ENCODE measurements around the gene CEP112. TPM values are rescaled to one million over a fixed set of nuclear protein-coding genes. Genes with fewer than 3 reads are reported as not detected.

Gene CEP112
- polyA plus RNA-seq, 1 experiment, result 5.7 TPM

DNA sequence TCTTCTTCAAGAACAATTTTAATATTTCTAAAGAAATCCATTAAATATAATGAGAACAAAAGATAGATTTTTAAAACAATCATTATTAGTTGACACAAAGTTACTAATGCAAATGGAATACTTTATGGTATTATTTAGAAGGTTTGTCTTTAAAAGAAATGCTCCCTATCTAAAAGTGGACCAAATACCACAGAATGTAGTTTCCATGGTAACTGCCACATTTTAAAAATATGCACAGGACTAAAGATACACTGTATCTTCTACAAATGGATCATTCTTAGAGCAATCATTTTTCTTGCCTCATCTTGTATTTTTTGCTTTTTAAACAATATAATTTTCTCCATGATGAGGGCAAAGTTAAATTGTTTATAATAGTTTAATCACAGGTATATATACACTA is 296.0 kb downstream of the CEP112 start:
- ChIA-PET POLR2A (no interaction called here), CTCF (no interaction called here)
- Histone ChIP-seq H3K27me3 (ENCODE audit: control insufficient read depth, insufficient read depth, low read length) (no peaks in the 10 kb centered on the region), H3K4me3 (ENCODE audit: low read depth, low read length) (no peak overlapping the region), H3K9me3 (ENCODE audit: control insufficient read depth, insufficient read depth, low read length) (no peaks in the 10 kb centered on the region), H3K27ac (ENCODE audit: low read depth, low read length) (no peak overlapping the region)
- TF ChIP-seq, protein P1, sequence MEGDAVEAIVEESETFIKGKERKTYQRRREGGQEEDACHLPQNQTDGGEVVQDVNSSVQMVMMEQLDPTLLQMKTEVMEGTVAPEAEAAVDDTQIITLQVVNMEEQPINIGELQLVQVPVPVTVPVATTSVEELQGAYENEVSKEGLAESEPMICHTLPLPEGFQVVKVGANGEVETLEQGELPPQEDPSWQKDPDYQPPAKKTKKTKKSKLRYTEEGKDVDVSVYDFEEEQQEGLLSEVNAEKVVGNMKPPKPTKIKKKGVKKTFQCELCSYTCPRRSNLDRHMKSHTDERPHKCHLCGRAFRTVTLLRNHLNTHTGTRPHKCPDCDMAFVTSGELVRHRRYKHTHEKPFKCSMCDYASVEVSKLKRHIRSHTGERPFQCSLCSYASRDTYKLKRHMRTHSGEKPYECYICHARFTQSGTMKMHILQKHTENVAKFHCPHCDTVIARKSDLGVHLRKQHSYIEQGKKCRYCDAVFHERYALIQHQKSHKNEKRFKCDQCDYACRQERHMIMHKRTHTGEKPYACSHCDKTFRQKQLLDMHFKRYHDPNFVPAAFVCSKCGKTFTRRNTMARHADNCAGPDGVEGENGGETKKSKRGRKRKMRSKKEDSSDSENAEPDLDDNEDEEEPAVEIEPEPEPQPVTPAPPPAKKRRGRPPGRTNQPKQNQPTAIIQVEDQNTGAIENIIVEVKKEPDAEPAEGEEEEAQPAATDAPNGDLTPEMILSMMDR (IDR thresholded peaks at IDR 0.05; ENCODE audit: low read depth, low read length), result no peak
- DNase-seq (ENCODE audit: low read depth, low spot score), result no peak

DNA sequence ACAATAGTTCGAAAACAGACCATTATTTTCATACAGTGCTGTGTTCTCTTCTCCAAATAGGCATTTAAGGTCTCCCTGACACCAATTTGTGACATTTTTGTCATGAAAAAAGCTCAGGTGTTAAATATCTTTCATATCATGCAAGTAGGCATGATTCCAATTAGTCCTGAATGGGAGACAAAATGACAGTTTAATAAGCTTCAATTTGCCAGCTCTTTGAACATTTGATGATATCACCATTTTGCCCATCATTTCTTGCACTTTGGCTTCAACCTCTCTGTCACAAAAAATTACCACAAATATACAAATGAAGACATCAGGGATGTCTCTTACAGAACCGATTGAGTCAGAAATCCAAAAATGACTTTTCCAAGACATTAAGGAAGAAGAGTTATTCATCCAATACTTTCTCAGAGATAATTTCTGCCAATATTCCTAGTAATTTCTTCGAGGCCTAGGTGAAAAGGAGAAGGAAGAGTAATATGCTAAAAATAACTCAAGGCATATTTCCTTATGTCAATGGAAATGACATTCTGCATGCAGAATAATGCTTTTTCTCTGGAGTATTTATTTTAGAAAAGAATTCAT is 298.1 kb downstream of the CEP112 start:
- Histone ChIP-seq H3K27ac (ENCODE audit: low read depth, low read length) (no peak overlapping the region), H3K4me3 (ENCODE audit: low read depth, low read length) (no peak overlapping the region), H3K27me3 (ENCODE audit: control insufficient read depth, insufficient read depth, low read length) (no peaks in the 10 kb centered on the region), H3K9me3 (ENCODE audit: control insufficient read depth, insufficient read depth, low read length) (no peaks in the 10 kb centered on the region)
- POLR2A ChIA-PET, result no interaction called here
- TF ChIP-seq, protein P1 (IDR thresholded peaks at IDR 0.05; ENCODE audit: low read depth, low read length), result no peak
- no peak for DNase-seq (ENCODE audit: low read depth, low spot score)
- CTCF ChIA-PET, result interaction anchor here (0.6 kb wide), 1 partner anchor 499 kb away, joined by 3 read pairs; no protein-coding TSS in a partner anchor

DNA sequence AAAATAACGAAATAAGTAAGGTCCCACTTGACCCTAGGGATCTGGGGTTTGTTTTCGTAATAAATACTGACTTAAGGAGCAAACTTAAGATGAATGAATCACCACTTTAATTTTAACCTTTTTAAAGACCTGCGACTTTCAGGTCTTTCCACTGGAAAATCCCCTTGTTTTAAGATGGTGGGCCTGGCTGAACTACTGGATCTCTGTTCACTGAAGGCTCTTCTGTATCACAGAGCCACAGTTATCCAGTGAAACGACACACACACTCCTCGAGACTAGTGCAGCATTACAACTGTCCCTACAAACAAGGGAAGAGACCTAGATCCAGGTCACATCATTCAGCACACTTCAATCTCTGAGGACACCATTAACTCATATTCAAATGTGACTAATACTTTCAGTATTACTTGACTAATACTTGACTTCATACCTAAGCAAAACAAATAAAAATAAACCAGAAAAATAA is 299.0 kb downstream of the CEP112 start:
- H3K9me3 ChIP-seq (ENCODE audit: control insufficient read depth, insufficient read depth, low read length), result no peaks in the 10 kb centered on the region
- H3K27ac ChIP-seq (ENCODE audit: low read depth, low read length), result no peak overlapping the region
- ChIA-PET POLR2A (no interaction called here), CTCF (no interaction called here)
- H3K27me3 ChIP-seq (ENCODE audit: control insufficient read depth, insufficient read depth, low read length), result no peaks in the 10 kb centered on the region
- no peak overlapping the region for H3K4me3 ChIP-seq (ENCODE audit: low read depth, low read length)
- DNase-seq (ENCODE audit: low read depth, low spot score), result no peak
- TF ChIP-seq, protein P1 (IDR thresholded peaks at IDR 0.05; ENCODE audit: low read depth, low read length), result no peak

DNA sequence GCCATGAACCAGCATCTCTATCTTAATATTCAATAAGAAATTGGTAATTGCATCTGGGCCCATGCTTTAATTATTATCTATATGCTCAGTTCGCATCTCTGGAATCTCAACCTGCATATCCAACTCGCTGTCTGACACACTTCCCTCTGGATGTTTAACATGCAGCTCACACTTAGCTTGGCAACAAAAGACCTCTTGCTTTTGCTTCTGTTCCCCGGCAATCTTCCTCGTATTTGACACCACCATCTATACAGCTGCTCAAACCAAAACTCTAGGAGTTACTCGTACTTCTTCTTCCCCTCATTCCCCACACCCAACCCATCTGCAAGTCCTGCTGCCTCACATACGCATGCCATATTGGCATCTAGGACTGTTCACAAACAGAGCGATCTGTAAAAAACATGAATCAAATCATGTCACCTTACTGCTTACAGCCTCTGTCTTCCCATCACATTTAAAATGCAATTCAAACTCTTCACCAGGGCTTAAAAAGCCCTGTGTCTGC is 300.6 kb downstream of the CEP112 start:
- no peaks in the 10 kb centered on the region for H3K27me3 ChIP-seq (ENCODE audit: control insufficient read depth, insufficient read depth, low read length)
- H3K4me3 ChIP-seq (ENCODE audit: low read depth, low read length), result no peak overlapping the region
- no peaks in the 10 kb centered on the region for H3K9me3 ChIP-seq (ENCODE audit: control insufficient read depth, insufficient read depth, low read length)
- DNase-seq (ENCODE audit: low read depth, low spot score), result no peak
- TF ChIP-seq, protein P1 (IDR thresholded peaks at IDR 0.05; ENCODE audit: low read depth, low read length), result no peak
- H3K27ac ChIP-seq (ENCODE audit: low read depth, low read length), result no peak overlapping the region
- CTCF ChIA-PET, result no interaction called here
- POLR2A ChIA-PET, result no interaction called here

DNA sequence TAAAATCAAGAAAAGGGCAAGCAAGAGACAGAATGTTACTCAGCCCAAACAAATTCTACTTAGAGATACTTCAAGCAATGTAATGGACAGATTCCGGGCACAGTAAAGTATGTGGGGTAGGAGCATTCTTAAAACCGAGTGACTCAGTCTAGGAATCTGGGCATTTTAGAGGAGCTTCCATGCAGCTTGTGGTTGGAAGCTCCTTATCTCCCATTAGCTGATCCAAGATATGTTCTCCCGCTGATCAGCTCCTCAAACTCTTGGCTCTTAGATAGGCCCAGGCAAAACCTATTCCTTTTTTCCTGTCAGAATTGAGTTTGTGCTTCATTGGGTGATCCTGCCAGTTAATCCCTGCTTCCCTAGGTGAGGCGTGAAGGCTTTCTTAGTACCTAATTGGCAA is 303.3 kb downstream of the CEP112 start:
- H3K9me3 ChIP-seq (ENCODE audit: control insufficient read depth, insufficient read depth, low read length), result no peaks in the 10 kb centered on the region
- ChIA-PET POLR2A (no interaction called here), CTCF (no interaction called here)
- TF ChIP-seq, protein P1 (IDR thresholded peaks at IDR 0.05; ENCODE audit: low read depth, low read length), result no peak
- no peak overlapping the region for H3K4me3 ChIP-seq (ENCODE audit: low read depth, low read length)
- DNase-seq (ENCODE audit: low read depth, low spot score), result no peak
- H3K27ac ChIP-seq (ENCODE audit: low read depth, low read length), result no peak overlapping the region
- no peaks in the 10 kb centered on the region for H3K27me3 ChIP-seq (ENCODE audit: control insufficient read depth, insufficient read depth, low read length)

Measured in AG04450 (cell line).